HG03175 (cell line): ENCODE data around the gene ZIC2.
"Not testable (repeated sequence)": the region's sequence is repeated elsewhere in the genome, so short reads cannot be mapped to it uniquely, and the experiment has no call there.

ENCODE experiments used
- ATAC-seq: cut with Tn5 transposase; IDR thresholded peaks from one replicate; pipeline ENCODE4 v1.9.1; 2021; ENCODE audit warnings: mild to moderate bottlenecking, moderate library complexity; ENCODE audit not compliant: unreplicated experiment

ZIC2 gene

DNA sequence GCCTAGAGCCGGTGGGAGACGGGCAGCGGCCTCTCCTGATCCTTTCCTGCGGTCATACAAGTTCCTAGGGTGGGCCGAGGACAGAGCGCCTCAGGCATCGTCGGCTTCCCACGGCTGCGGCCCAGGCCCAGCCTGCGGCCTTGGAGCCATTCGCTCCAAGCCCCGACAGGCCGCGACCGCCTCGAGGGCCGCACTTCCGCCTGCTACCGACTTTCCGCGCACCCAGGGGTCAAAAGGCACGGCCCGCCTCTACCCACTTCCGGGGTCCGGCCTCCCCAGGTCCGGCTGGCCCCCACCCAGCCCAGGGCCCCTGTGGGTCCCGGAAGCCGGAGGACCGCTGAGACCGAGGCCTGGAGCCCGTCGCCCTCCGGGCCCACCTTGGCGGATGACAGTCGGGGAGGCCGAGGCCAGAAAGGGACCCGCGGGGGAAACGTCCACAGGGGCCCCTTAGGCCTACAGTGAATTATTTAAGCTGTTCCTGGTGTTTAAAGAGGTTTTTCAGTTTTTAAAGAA, 16.2 kb downstream of the ZIC2 start:
- ATAC-seq, result no peak

DNA sequence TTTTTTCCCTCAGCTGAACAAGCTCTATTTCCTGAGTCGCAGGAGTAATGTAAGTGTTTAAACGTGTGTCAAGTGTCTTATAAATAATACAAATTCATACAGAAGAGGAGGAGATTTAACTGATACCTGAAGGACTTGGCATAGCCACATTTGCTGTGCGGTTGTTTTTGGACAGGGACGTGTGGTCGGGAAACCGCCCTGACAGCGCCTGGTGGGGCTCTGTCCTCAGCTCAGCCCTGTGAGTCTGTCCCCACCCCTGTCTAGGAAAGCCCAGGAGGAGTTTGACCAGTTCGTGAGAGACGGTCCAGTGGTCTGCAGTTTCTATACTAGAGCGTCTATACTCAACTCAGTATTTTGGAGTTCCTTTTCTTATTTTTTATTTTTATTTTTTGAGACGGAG, 16.7 kb downstream of the ZIC2 start:
- ATAC-seq, result no peak

DNA sequence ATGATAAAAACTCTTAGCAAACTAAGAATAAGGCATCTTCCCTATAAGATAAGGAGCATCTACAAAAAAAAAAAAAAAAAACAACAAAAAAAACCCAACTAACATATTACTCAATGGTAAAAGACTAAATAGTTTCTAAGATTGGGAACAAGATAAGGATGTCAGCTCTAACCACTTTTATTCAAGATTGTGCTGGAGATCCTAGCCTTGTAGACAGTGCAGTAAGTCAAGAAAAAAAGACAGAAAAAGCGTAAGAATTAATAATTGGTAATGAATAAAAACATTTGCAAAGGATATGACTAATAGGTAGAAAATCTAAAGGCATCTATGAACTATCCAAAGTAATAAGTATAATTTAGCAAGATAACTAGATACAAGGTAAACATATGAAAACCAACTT, 33.0 kb downstream of the ZIC2 start:
- ATAC-seq, result no peak

DNA sequence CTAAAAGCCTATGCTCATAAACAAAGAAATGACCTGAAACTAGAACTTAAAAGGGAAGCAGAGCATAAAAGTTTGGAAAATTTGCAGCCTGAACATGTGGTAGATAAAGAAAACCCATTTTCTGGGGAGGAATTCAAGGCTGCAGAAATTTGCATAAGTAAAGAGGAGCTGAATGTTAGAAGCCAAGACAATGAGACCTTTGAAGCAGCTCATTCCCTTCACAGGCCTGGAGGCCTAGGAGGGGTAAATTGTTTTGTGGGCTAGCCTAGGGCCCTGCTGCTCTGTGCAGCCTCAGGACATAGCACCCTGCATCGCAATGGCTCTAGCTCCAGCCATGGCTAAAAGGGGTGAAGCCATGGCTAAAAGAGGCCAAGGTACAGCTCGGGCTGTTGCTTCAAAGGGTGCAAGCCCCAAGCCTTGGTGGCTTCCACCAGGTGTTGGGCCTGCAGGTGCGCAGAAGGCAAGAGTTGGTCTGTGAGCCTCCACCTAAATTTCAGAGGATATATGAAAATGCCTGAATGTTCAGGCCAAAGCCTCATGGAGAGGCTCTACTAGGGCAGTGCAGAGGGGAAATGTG, 38.3 kb downstream of the ZIC2 start:
- ATAC-seq, result no peak

DNA sequence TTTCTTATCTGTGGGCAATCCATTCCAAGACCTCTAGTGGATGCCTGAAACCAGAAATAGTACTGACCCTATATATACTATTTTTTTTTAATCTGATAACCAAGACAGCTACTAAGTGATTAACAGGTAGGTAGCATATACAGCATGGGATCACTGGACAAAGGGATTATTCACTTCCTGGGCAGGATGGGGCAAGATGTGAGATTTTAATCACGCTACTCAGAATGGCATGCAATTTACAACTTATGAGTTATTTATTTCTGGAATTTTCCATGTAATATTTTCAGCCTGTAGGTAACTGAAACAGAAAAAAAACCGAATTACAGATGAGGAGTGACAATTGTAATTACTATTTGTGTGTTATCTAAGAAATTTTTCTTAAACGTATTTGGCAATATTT, 41.2 kb downstream of the ZIC2 start:
- ATAC-seq, result no peak

DNA sequence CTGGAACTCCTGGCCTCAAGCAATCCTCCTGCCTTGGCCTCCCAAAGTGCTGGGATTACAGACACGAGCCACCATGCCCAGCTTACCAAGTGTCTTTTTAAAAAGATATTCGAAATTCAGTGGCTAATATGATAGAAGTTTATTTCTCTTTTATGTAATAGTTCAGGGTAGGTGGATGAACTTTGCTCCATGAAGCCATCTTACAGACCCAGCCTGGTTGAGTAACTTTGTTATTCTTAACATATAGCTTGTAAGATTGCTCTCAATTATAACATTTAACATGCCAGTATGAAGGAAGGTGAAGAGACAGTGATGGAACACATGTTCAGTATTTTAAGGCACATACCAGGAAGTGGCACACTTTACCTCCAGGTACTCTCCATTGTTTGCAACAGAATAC, 42.4 kb downstream of the ZIC2 start:
- no peak for ATAC-seq

DNA sequence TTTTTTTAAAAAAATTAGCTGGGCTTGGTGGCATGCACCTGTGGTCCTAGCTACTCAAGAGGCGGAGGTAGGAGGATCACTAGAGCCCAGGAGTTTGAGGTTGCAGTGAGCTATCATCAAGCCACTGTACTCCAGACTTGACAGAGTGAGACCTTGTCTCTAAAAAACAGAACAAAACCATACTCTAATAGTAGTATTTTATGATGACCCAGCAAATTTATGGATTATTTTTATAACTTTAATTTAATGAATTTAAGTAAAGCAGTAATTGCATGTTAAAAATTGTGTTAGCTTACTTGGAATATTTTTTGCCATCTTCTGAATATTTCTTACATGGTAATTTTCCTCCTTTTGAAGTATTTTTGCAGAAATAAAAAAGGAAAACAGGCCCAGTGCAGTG, 48.3 kb downstream of the ZIC2 start:
- no peak for ATAC-seq

DNA sequence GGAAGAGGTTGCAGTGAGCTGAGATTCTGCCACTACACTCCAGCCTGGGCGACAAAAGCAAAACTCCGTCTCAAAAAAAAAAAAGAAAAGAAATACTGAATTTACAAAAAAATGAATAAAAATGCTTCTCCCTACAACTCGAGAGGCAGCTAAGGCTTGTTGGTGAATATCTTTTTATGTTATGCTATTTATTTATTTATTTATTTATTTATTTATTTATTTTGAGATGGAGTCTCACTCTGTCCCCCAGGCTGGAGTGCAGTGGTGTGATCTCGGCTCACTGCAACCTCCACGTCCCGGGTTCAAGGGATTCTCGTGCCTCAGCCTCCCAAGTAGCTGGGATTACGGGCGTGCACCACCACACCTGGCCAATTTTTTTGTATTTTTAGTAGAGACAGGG, 51.1 kb downstream of the ZIC2 start:
- ATAC-seq, result not testable (repeated sequence)

DNA sequence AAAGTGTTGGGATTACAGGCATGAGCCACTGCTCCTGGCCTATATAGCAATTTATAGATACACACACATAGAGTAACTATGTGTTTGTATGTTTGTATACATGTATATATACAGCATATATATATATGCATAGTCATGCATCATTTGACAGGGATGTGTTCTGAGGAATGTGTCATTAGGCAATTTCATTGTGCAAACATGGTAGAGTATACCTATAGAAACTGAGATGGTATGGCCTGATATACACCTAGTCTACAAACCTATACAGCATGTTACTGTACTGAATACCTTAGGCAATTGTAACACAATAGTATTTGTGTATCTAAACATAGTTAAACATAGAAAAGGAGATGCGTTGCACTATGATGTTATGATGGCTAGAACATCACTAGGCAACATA, 54.4 kb downstream of the ZIC2 start:
- ATAC-seq, result no peak
